ENCODE measurements around the gene MRPL17. TPM values are rescaled to one million over a fixed set of nuclear protein-coding genes. Genes with fewer than 3 reads are reported as not detected.

Gene MRPL17
- total RNA-seq, 1 experiment from 2014 or later = 118 TPM

- no peak for DNase-seq (ENCODE audit: low read depth)
- in situ Hi-C loops (cut with HindIII; ENCODE audit: low pct_unique_long_range_greater_than_20kb, low sequenced_read_pairs) = no loop called here
These were observed 24.5 kb downstream of the MRPL17 start for GRCh38 chr11:6658647-6659046.

GRCh38 chr11:6657346-6657745 is 25.8 kb downstream of the MRPL17 start:
- in situ Hi-C loops (cut with HindIII; ENCODE audit: low pct_unique_long_range_greater_than_20kb, low sequenced_read_pairs) = no loop called here

GRCh38 chr11:6656936-6657335 is 26.2 kb downstream of the MRPL17 start:
- no peak for DNase-seq (ENCODE audit: low read depth)
- in situ Hi-C loops (cut with HindIII; ENCODE audit: low pct_unique_long_range_greater_than_20kb, low sequenced_read_pairs) = no loop called here

More at GRCh38 chr11:6657346-6657745, 25.8 kb downstream of the MRPL17 start:
- DNase-seq (ENCODE audit: low read depth) = no peak

- in situ Hi-C loops (cut with HindIII; ENCODE audit: low pct_unique_long_range_greater_than_20kb, low sequenced_read_pairs) = no loop called here
These were observed 26.6 kb downstream of the MRPL17 start for GRCh38 chr11:6656584-6656915.

GRCh38 chr11:6655790-6656583 is 27.2 kb downstream of the MRPL17 start, which contains the start of gene DCHS1:
TSS of gene DCHS1 (minus strand) at chr11:6655809. CDS start at chr11:6641613, 14,196 bp downstream.
- in situ Hi-C loops (cut with HindIII; ENCODE audit: low pct_unique_long_range_greater_than_20kb, low sequenced_read_pairs) = no loop called here
- DNase-seq (ENCODE audit: low read depth) = no peak

More at GRCh38 chr11:6656584-6656915, 26.6 kb downstream of the MRPL17 start:
- no peak for DNase-seq (ENCODE audit: low read depth)

GRCh38 chr11:6655020-6655789 is 27.9 kb downstream of the MRPL17 start:
- no peak for DNase-seq (ENCODE audit: low read depth)
- in situ Hi-C loops (cut with HindIII; ENCODE audit: low pct_unique_long_range_greater_than_20kb, low sequenced_read_pairs) = no loop called here

- DNase-seq (ENCODE audit: low read depth) = no peak
- in situ Hi-C loops (cut with HindIII; ENCODE audit: low pct_unique_long_range_greater_than_20kb, low sequenced_read_pairs) = no loop called here
These were observed 28.7 kb downstream of the MRPL17 start for GRCh38 chr11:6654281-6655019.

- in situ Hi-C loops (cut with HindIII; ENCODE audit: low pct_unique_long_range_greater_than_20kb, low sequenced_read_pairs) = no loop called here
- DNase-seq (ENCODE audit: low read depth) = no peak
These were observed 29.5 kb downstream of the MRPL17 start for GRCh38 chr11:6653656-6654055.

GRCh38 chr11:6653097-6653496 is 30.0 kb downstream of the MRPL17 start:
- no peak for DNase-seq (ENCODE audit: low read depth)
- in situ Hi-C loops (cut with HindIII; ENCODE audit: low pct_unique_long_range_greater_than_20kb, low sequenced_read_pairs) = no loop called here

- in situ Hi-C loops (cut with HindIII; ENCODE audit: low pct_unique_long_range_greater_than_20kb, low sequenced_read_pairs) = no loop called here
- DNase-seq (ENCODE audit: low read depth) = no peak
These were observed 31.0 kb downstream of the MRPL17 start for GRCh38 chr11:6652182-6652581.

GRCh38 chr11:6650980-6651379 is 32.2 kb downstream of the MRPL17 start:
- no peak for DNase-seq (ENCODE audit: low read depth)
- in situ Hi-C loops (cut with HindIII; ENCODE audit: low pct_unique_long_range_greater_than_20kb, low sequenced_read_pairs) = no loop called here

- in situ Hi-C loops (cut with HindIII; ENCODE audit: low pct_unique_long_range_greater_than_20kb, low sequenced_read_pairs) = no loop called here
- DNase-seq (ENCODE audit: low read depth) = no peak
These were observed 33.0 kb downstream of the MRPL17 start for GRCh38 chr11:6650104-6650503.

- in situ Hi-C loops (cut with HindIII; ENCODE audit: low pct_unique_long_range_greater_than_20kb, low sequenced_read_pairs) = no loop called here
- DNase-seq (ENCODE audit: low read depth) = no peak
These were observed 34.6 kb downstream of the MRPL17 start for GRCh38 chr11:6648501-6648900.

- in situ Hi-C loops (cut with HindIII; ENCODE audit: low pct_unique_long_range_greater_than_20kb, low sequenced_read_pairs) = no loop called here
- DNase-seq (ENCODE audit: low read depth) = no peak
These were observed 35.3 kb downstream of the MRPL17 start for GRCh38 chr11:6647836-6648235.

- in situ Hi-C loops (cut with HindIII; ENCODE audit: low pct_unique_long_range_greater_than_20kb, low sequenced_read_pairs) = no loop called here
- no peak for DNase-seq (ENCODE audit: low read depth)
These were observed 36.0 kb downstream of the MRPL17 start for GRCh38 chr11:6646918-6647679.

GRCh38 chr11:6646576-6646917 is 36.6 kb downstream of the MRPL17 start:
- in situ Hi-C loops (cut with HindIII; ENCODE audit: low pct_unique_long_range_greater_than_20kb, low sequenced_read_pairs) = no loop called here
- no peak for DNase-seq (ENCODE audit: low read depth)

- in situ Hi-C loops (cut with HindIII; ENCODE audit: low pct_unique_long_range_greater_than_20kb, low sequenced_read_pairs) = no loop called here
- DNase-seq (ENCODE audit: low read depth) = no peak
These were observed 37.1 kb downstream of the MRPL17 start for GRCh38 chr11:6646071-6646470.

- DNase-seq (ENCODE audit: low read depth) = no peak
- in situ Hi-C loops (cut with HindIII; ENCODE audit: low pct_unique_long_range_greater_than_20kb, low sequenced_read_pairs) = no loop called here
These were observed 40.2 kb downstream of the MRPL17 start for GRCh38 chr11:6642957-6643356.
